Medulla oblongata (tissue), 1 donor: Measurements from ENCODE around the gene COBL.
A peak's percentile ranks its signal among the peaks of the same experiment; 100 is the strongest.

Experiments used
- DNase-seq: peaks from one replicate; pipeline ENCODE4 v3.0.0-alpha.2; 2015; ENCODE audit errors: extremely low spot score

COBL gene

DNA sequence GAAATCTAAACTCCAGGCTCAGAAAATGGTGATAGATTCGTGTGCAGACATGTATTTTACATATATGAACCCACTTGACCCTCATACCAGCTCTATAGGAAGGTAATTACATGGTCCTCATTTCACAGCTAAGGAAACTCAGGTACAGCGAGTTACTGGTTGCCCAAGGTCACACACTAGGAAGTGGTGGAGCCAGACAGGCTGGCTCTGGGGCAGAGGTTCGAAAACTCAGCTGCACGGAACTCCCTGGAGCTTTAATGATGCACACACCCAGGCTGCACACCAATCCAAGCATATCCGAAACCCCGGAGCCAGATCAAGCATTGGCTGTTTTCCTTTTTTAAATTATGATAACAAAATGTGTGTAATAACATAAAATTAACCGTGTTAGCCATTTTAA is 172.4 kb downstream of the COBL start:
- no peak for DNase-seq

DNA sequence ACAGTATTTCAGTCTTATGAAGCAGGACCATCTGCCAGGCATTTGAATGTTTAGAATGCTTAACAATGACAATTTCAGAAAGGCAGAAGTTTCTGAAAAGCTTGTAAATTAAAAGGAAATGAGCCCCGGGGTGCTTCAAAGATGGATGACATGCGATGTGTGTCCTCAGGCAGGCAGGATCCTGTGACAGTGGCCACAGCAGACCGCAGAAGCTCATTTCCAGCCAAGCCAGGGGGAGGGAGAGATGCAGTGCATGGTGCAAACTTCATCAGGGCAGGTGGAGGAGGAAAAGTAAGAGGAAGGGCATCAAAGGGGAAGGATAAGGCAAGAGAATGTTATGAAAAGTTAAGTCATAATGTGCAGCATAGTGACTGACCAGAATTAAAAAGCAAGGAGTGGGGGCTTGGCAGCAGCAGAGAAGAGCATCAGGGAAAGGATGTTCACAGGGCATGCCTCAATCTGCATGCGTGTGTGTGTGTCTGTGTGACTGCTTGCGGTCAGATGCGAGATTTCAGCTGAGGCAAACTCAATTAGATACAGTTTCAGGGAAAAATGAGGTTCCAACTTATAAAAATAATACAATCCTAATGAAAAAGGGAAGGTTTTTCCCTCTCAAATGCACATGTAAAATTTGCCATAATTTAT is 173.7 kb downstream of the COBL start:
- DNase-seq = no peak

DNA sequence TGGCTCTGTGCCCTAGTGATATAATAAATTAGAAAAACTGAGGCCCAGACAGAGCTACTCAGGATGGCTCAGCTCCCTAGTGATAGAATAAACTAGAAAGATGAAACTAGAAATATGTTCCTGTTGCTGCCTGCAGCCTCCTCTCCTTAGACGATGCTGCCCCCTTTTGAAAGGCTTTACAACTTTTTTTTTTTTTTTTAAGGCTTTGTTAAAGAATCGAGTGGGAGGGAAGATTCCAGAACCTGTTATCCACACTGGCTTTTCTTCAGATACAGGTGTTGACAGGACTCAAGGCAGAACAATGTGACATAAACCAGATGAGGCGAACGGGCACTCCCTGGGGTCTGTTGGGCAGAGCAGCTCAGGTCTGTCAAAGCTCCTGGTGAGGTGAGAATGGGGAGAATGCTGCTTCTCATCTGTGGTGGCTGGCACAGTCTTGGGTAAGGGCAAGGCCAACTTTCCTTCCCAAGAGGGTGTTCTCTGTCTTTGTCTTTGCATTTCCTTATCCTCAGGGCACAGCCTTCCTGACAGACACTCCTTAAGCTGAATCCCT is 175.1 kb downstream of the COBL start:
- peak; percentile 67 for DNase-seq

DNA sequence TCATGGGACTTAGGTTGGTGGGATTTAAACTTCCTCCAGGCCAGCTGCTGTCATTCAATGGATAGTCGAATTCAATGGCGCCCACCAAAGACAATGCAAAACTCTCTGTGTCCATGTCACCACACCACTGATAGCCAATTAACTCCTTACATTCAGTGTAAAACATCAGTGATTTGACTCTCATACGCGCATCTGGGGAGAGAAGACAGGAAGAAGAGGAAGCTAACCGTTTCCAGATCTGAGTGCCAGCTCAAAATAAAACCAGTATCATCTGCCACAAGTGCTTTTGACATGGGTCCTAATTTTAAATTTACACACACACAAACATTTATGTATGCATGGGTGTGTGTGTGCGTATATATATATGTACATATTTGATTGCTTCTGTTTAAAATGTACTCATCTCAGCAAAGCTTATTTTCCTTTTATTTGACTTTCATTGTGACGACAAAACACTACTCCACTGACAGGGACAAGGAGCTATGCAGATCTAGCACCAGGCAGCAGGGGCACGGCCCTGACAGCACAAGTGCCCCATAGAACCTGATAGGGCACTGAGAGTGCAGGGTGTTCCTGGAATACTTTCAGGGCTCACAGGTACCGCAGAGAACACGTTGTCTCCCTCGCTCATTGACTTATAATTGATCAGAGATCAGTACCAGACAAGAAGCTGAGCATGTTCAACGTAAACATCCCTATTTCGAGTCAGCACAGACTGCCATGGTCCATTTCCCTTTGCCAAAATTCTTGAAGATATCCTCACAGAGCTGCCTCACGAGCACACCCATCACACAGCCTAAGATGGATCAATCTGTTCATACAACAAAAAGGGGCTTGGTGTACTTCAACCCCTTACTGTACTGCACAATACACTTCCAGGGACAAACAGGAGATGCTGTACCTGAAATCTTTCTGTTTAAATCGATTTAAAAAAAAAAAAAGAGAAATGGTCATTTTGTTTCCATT is 176.1 kb downstream of the COBL start:
- DNase-seq = no peak

DNA sequence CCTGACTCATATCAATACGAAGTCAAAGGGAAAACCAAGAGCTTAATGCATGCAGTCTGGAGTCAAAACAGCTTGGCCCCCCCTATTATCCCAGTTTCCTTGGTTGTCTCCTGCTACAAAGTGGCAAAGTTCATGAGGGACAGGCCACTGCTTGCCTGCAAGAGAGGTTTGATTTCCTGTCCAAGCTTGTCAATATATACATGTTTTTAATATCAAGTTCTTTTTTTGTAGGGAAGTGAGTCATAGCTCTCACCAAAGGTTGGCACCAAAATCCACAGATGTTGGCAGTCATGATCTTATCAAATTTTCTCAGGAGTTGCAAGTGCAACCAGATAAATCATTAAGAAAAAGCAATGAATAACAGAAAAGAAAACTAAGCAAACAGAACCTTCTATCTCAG is 176.8 kb downstream of the COBL start:
- no peak for DNase-seq

DNA sequence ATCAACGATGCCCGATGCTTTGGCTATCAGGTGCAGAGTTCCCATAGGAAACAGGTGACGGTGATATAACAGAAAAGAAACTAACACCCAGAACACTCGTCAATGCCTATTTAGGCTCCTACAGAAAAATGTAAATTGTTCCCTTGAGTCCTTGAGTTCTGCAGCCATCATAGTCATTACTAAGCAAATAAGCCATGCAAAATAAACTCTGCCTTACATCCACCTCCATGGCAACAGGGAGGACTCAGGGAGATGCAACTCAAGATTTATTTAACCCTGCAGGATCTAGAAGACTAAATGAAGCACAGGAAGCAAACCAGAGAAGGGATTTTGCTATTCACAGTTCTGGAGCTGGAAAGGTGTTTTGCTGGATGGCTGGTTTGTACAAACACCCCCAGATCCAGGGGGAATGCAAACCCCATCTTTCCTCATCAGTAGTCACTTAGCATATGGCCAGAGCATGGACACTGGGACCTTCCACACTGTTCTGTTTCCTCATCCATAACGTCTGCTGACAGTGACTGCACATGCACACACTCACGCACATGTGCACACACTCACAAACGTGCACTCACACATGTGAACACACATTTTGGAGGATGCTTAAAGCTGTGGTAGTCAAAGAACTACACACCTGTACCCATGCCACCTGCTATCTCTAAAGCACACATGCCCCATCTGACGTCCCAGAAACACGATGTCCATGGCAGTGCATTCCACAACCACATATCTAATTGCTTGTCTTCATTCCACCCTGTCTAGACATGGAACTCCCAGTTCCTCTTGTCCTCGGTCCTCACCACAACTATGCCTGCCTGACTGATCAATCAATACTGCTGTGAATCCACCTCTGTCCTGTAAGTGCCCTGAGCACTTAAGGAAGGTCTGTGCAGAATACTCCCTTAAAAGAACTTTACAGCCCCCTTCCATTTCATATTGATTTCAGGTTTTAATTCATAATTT is 178.2 kb downstream of the COBL start:
- no peak for DNase-seq

DNA sequence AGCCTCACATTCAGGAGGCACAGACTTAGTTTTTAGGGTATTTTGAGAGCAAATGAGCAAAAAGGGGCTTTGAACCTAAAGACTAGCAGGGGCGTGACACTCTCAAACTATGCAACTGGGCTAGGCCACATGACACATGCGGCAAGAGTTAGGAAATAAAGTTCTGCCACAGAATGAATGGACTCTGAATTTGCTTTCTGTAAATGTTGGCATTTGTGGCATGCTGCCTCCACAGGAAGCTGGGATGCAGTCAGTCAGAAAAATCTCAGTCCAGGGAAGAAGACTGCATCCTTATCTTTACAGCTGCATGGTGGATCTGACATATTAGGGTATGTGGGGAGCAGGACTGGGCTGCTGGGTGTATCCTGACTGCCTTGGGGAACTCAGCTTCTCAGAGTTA is 181.0 kb downstream of the COBL start:
- no peak for DNase-seq

DNA sequence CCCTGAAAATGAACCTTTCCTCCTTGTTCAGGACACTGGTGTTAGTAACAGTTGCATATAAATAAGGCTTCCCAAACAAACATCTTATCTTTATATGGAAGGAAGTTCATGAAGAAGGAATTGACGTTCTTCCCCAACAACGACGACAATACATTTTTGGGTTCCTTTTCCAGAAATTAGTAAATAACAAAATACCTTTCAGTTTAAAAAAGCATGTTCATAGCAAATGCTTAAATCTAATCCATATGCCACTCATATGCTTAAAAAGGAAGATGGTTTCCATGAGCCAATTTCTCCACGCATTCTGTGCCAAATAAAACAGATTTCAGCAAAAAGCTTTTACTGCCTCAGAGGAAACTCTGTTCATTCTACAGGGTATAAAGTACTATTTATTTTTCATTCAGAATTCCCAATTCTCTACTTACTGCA is 182.6 kb downstream of the COBL start:
- no peak for DNase-seq

DNA sequence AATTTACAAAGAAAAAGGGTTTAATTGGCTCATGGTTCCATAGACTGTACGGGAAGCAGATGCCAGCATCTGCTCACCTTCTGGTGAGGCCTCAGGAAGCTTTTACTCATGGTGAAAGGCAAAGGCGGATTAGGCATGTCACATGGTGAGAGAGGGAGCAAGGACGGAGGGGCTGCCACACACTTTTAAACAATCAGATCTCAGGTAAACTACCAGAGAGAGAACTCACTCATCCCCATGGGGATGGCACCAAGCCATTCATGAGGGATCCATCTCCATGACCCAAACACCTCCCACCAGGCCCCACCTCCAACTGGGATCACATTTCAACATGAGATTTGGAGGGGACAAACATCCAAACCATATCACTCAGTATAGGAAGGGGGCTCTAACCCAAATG is 183.9 kb downstream of the COBL start:
- no peak for DNase-seq

DNA sequence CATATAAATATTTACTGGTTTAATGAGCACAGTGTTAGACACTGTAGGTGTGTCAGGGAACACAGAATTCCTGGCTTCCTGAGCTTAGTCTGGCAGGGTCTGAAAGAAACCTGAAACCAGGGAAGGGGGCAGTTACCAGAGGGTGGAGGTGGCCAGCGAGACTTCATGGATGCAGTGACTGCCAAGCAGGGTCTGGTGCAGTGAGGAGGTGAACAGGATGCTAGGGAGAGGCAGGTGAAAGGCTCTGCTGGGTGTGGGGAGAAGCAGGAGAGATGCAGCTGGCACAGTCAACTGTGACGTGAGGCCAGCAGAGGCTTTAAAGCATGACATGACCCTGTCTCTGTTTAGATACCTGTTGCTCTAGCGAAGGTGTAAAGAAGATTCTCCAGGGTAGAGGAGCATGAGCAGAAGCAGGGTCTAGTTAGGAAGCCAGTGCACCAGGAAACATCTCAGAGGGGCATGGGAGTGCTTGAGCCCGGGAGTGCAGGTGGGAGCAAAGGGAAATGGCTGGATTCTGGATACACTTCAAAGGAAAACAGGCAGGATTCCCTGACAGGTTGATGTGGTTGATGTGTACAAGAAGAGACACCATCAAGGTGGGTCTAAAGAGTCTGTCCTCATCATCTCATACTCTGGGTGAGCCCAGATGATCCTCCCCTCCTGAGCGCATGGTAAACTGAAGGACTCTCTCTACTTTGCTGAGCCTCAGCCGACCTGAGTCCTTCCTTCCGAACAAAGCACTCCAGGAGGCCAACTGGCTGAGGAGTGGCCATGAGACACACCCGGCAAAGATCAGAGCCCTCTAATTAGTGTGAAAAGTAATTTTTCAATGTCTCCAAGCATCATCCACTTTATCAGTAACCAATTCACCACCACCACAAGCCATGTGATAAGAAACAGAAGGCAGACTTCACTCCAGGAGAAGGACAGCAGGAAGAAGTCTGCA is 186.8 kb downstream of the COBL start:
- no peak for DNase-seq

DNA sequence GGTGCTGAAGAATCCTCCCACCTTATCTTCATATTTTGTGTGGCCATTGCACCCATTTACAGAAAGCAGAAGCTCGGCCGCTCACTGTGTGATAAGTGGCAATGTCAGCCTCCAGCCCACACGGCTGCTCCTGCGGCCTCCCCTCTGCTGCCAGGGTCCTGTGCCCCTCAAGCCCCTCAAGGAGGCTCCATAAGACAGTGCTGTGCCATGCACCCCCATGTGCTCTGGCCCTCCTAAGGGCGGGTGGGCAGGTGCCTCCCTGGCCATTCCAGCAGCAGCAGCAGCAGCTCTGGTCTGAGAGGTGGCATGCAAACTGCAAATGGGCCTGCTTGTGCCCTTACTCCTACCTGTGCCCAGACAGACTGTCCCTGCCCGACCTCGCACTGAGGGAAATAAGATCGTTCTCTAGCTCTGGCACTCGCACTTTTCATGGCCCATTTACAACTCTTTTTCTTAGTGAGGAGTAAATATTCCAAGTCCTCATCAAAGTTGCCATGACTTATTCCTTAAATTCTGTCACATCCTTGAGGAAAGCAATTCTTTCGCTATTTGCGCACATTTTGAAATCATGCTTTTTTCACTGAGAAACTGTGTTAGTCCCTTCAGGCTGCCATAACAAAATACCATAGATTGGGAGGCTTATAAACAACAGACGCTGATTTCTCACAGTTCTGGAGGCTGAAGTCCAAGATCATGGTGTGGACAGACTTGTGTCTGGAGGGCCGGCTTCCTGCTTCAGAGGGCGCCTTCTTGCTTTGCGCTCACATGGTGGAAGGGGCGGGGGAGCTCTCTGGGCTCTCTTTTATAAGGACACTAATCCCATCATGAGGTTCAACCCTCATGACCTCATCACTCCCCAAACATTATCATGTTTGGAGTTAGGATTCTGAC is 187.8 kb downstream of the COBL start:
- DNase-seq = no peak

DNA sequence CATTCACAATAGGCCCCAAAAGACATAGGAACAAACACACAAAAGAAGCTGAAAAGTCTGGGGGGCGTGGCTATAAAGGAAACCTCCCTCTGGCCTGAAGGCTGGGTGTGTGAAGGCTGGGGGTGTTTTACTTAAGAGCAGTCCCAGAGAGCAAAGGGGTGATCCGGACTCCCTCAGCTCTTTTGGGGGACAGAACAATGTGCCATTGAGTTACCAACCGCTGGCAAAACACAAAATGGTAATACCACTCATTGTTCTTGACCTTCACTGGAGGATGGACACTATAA is 189.0 kb downstream of the COBL start:
- no peak for DNase-seq

DNA sequence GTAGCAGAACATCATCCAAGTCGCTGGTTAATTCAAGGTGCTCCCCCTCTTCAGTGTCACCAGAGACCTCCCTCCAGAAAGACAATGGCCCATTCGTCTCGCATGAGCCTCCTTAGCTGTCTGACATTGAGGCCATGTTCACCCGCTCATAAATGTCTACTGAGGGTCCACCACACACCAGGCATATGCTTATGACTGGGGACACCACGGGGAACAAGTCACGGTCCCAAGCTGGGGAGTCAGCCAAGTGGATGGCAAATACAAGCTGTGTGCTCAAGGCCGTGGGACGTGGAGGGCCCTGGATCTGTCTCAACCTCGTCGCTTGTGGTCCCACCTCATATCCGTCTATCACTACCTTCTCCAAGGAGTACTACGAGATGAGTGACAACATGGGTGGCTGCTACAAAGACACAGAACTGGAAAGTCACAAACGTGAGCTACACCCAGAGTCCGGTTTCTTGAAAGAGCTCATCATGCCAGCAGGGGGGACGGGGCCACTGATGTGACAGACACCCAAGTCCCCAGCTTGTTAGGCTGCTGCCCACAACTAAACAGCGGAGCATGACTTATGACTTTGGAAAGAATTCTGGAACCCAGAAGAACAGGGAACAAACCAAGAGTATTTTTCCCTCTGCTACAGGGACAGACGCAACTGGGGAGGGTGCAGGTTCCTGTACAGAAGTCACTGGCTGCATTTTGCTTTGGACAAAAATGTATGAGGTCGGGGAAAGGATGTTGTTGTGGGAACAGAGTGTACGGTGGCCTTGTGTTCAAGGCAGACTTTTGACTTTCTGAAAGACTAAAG is 189.6 kb downstream of the COBL start:
- DNase-seq = no peak

DNA sequence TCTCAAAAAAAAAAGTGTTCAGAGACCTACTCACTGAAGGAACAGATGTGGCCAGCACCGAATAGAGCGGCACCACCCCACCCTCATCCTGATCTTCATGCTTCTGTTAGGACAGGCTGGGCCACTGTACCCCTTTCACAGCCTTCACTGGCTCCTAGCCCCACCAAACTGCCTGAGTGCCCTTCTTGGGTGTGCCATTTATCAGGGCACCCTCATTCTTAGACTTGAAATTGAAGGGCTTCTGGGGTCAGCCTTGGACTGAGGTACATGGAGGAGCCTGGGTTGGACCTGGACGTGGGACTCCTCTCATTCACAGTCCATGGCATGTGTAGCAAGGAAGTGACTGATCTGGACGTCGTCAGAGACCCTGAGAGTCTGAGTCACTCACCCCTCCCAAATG is 190.3 kb downstream of the COBL start:
- DNase-seq = no peak

DNA sequence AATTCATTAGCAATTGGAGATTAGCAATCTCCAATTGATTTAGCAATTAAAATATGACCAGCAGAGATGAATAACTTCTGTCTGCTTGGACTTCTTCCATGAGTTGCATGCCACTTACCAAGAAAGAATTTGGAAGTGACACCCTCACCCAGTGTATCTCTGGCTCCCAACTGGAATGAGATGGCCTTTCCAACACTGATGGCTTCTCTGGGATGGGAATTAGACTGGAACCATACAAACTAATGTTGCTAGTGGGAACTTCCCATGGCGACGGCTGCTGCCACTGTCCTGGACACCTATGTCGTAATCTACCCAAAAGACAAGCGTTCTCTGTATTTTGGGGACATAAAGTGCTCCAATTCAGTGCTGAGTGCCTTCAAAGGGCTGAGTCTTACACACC is 192.3 kb downstream of the COBL start:
- no peak for DNase-seq

DNA sequence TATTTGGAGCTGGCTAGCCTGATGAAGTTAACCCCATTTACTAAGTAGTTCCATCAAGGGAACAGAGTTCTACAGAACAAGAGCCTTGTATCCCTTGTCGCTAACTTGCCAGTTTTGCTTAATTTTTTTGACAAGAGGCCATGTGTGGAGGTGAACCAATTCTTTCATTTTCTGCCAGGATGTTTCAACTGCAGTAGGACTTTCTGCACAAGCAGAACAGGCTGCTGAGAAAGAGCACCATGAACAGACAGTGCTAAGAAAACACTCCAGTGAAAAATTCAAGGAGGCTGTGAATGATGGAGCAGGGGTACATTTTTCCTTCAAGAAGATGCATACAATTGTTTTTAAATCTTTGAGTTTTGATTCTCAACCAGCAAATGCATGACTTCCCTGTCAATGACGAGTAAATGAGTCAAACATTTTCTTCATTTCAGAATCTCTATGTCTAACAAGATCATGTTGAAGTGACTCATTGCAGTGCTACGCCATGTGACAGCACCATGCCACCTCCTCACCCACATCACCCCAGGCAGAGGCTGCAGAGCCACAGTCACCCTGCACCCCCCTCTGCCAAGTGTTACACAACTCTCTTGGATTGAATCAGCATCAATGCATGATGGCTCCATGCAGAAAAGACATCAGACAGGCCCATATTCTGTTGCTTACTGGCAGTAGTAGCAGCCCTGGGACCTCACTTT is 193.1 kb downstream of the COBL start:
- DNase-seq = peak; percentile 59

DNA sequence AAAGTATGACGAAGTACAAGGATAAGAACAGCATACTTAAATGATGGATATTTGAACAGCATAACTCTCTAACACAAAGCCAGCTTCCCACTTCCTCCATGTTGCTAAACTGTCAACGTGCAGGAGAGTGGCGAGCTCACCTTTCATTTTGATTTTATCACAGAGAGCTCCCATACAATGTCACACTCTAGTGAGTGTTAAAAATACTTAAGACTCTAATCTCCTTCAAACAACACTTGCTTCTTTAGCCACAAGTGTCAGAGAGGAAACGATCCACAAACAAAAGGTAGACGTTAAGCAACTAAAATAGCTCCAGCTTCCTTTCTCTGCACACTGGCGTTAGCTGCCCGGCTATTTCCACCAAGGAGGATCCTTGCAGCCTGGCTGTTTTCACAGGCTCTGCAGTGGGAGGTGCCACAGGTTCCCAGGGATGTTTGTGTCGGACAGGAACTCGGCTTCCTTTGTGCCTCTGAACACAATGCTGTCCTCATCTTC is 194.6 kb downstream of the COBL start:
- no peak for DNase-seq
